HG02588 (cell line): ENCODE measurements around the gene OPALIN.

Experiments
- ATAC-seq: cut with Tn5 transposase; IDR thresholded peaks from one replicate; pipeline ENCODE4 v1.9.1; 2021; ENCODE audit warnings: mild to moderate bottlenecking, moderate library complexity; ENCODE audit not compliant: unreplicated experiment

OPALIN gene, protein sequence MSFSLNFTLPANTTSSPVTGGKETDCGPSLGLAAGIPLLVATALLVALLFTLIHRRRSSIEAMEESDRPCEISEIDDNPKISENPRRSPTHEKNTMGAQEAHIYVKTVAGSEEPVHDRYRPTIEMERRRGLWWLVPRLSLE

DNA sequence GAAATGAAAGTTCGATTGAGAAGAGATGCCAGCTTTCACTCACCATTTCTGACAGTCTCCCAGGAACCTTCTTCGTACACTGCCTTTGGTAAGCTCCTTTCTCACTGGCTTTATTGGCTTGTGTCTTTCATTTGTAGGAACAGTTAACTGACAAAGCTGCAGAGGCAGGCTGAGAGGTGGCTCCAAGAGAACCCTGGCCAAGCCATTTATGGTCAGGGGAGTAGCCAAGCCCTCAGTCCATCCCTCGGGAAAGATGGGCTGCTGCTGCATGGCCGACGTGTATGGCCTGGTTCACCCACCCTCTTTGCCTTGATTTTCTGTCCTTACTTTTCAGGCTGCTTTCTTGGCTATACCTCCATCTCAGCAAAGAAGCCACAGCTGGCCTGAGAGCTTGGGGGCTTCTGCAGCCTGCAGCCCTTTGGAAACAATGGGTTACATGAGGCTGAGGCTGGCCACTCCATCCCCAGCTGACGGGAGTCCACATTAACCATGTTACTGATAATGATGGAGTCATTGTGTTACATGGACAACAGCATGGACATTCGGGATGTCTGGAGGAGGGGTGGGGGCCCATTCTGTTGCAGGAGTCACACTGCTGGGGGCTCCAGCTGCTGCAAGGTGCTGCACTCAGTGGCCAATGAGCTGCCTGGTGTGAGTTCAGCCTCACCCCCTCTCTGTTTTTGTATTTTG, at the start of gene OPALIN:
OPALIN (minus strand) TSS at position 152 of the 690 bp plus-strand sequence; CDS start at position 46, 106 bp downstream.
- no peak for ATAC-seq

DNA sequence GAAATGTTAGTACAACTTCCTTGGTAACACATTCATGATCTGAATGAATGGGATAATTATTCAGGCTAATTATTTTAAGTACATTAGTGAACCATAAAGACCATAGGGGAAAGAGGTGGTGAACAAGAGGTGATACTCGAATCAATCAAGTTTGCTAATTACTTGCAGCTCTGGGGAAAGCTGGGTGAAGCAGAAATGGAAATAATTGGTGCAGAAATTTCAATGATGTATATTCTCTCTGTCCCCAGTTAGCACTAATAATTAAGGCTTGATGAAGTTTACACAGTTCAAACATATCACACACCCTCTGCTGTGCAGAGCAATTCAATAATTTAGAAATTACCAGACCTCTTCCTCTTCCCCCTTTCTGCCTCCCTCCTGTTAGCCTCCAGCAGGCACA, 49.4 kb upstream of the OPALIN start:
- no peak for ATAC-seq

DNA sequence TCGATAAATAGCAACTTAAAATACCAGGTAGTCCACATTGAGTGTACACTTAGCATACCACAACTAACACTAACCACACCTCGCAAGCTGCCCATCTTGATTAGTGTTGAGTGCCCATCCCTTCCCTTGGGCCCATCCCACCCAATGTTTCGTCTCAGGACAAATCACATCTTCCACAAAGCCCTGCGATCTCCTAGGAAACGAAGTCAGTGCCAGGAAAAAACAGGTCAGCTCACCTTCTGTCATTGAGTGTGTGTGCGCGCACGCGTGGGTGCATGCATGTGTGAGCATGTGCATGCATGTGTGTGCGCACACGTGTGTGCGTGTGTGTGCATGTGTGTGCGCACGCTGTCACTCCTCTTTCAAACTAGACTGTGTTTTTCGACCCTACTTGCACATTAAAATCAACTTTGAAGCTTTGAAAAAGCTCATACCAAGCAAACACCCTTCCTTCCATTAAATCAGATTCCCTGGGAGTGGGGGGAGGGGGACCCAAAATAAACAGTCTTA, 48.8 kb upstream of the OPALIN start:
- ATAC-seq: no peak

DNA sequence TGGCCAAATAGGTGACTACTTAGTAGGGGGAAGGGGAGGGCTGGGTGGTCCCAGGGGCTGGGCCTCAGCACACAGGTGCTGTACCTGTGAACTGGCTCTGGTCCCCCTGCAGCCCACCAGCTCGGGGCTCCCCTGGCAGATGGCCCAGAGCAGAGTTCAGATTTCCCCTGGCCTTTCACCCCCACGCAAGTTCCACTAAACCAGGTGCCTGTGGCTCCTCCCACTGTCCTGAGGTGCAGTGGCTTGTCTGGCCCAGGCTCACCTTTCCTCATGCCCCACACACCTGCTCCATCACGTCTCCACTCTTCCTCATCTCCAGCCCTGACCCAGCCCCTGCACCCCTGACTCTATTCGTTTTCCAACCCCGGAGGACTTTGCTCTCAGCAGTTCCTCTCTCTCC, 47.3 kb upstream of the OPALIN start:
- no peak for ATAC-seq

DNA sequence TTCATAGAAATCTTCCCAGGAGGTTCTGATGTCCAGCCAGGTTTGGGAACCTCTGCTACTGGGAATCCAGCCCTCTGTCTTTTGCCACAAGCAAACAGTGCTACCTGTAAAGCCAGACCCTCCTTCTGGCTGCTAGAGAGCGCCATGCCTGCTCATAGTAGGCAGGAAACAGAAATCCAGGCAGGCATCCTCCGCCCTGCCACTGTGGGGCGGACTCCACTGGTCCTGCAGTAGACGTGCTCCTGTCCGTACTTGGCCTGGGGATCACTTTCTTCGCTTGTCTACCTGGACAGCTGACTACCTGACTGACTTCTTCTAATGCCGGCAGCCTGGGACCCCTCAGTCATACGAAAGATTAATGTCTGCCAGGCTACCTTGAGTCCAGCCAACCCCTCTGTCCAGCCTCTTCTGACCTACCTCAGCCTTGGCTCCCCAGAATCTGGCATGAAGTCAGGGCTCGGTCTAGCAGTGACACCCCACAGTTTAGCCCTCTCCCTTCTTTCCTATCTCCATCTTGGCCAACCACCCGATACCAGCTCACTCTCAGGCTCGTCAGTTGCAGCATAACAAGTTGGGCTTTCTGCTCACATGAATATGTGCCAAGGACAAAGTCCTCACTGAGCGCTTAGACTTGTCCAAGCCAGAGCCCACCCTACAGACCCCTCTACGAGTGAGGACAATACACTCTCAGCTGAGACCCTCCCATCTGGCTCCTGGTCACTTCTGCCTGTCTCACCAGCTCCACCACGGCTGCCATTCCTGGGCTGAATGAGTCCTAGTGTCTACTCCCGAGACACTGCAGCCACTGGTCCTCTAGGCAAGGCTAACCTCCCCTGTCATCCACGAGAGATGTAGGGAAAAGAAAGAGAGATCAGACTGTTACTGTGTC, 43.9 kb upstream of the OPALIN start:
- ATAC-seq: no peak

DNA sequence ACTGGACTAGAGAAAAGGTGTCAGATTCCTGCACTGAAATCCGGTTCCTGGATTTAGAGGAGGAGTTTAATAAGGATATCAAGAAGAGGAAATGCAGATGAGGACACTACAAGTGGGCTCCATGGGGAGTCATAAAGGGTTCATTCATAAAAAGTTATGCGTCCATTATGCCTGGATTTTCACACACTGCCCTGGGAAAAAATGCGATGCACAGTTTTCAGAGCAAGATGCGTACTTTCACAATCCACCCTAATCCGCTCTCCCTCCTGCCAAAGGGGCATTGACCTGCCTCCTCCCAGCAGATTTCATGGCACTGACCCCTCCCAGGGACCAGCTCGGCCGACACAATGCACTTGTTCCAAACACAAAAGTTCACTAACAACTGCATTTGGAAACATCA, 42.2 kb upstream of the OPALIN start:
- ATAC-seq: no peak

DNA sequence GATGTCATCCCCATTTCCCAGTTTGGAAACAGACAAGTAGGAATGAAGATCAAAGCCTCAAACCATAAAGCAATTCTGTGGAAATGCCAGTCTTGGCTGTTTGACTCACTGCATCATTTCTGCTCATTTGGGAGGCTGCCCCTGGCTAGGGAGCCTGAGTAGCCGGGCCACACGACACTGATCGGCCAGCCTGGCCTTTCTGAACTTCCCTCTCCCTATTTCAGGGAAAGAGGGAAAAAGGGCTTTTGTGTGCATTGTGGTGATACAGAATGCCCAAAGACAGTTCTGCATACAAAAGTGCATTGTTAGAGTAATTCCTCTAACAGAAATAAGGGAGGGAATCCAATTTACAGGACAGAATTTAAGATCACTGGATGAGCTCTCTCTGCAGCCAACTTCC, 41.7 kb upstream of the OPALIN start:
- no peak for ATAC-seq

DNA sequence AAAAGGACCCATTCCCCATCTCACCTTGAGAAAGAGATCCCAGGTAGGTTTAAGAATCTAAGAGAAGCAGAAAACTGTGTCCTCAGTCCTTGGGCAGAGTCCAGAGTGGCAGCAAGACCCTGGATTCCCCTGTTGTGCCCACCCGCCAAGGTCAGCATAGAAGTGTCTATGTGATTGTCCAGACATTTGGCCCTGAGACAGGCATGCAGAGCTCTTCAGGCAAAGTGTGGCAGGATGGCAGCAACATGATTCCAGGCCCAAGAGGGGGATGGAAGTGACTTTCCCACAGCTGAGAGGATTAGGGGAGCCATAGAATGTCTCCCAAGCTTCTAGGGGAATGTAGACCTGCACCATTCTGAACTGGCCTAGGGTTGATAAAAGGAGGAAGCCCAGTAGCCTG, 39.1 kb upstream of the OPALIN start:
- ATAC-seq: no peak

DNA sequence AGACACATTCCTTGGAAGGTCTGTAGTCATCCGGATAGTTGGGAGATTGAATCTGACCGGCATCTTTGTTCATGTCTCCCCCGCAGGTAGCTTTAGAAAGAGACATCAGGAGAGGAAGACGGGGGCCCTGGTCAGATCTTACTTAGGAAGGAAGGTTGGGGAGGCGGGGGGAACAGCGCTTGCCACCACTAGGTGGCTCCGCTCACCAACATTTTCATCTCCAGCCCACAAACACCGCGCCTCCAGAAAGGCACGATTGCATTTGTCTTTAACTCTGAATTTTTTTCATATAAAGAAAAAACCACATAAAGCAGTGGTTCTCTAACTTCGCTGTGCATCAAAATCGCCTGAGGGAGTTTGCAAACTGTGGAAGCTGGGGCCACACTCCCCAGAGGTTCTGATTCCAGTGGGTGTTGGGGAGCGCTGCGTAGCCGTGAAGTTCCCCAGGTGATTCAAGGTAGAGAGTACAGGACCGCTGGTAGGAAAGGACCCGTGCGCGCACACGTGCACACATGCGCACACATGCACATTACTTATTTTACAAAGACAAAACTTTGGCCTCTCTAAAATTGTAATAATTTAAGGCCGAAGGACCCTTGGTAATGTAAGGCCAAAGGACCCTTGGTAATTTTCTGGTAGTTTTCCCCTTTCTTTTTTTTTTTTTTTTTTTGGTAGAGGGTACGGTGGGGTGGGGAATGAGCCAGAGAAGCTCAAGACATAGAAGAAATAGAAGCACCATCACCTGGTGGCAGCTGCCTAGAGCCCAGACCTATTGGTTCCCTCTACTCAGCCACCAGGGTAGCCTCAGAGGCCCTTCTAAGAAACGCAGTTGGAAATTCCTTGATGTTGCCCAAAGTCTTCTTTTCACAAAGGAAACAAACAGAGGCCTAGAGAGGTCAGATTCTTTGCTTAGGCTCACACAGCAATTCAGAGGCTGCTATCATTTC, 37.4 kb upstream of the OPALIN start:
- ATAC-seq: no peak

DNA sequence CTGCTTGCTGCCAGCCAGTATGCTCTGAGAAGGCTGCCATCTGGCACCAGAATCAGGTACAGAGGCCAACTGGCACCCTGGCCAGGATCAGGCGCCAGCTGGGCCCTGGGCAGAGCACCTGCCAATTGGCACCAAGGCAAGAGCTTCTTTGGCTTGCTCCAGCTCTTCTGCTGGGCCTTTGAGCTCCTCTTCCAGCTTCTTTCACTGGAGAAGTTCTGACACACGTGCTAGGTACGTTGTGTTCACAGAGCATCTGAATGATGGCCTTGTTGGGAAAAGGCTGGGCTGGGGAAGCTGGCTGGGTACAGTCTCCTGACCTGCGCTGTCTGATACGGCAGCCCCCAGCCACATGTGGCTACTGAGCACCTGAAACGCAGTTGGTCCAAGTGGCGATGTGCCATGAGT, 31.7 kb upstream of the OPALIN start:
- ATAC-seq: no peak

DNA sequence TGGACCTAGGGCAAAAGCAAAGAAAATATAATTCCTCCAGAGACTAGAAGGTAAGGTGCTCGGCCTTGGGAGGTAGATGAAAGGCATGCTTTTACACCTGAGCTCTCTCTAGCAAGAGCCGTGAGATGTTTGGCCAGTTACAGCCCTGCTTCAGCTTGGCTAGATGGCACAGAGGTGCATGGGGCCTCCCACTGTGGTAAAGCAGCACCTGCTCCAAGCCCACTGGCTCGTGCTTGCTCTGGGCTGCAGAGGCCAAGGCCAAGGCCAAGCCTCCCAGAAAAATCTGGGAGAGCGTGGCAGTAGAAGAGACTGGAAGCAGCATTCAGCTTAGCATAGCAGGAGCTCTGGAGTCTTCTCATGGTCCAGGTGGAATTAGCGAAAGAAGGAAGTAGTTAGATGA, 31.0 kb upstream of the OPALIN start:
- no peak for ATAC-seq

DNA sequence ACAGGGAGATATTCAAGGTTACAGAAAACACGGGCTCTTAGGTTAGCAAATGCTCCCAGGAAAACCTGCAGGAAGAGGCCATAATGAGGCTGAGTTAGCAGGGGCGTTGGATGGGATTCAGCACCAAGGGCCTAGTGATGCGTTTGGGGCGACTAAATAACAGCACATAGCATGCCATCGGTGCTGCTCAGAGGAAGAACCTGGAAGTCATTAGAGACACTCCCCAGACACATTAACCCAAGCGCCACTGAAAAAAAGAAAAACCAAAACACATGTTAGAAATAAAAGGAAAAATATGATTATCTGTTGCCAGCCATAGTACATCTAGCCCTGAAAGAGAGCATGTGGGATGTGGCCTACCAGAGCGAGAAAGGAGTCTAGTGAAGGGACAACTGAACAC, 28.8 kb upstream of the OPALIN start:
- no peak for ATAC-seq

DNA sequence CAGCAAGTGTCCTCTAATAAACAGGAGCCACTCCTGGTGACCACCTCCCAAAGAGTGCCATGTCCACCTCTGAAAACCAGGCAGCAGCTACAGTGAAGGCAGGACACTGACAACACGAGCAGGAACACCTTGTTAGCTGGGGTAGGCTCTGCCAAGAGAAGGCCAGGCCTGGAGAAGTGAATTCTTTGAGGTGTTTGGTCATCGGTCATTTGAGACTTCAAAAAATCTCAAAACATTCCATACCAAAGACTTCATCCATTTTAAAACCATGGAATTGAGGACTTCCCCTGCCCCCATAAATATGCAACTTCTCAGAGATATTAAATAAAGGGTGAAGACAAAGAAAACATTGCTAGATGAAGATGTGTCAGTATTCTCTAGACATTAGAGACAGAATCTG, 28.4 kb upstream of the OPALIN start:
- ATAC-seq: no peak

DNA sequence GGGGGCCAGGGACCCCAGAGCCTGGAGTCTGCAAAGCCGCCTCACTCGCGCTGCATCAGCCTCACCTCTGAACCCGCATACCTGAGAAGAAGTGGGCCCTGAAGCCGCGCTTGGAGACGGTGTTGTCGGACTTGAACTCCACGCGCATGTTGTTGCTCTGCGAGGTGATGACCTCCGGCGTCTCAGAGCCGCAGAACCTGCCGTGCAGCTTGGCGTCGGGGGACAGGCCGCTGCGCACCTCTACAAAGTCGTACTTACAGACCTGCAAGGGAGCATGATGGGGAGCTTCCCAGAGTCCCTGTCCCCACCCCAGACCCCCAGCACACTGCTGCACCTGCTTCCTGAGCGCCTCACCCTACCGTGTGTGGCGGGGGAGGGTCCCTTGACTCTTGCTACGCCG, 25.7 kb upstream of the OPALIN start:
- no peak for ATAC-seq

DNA sequence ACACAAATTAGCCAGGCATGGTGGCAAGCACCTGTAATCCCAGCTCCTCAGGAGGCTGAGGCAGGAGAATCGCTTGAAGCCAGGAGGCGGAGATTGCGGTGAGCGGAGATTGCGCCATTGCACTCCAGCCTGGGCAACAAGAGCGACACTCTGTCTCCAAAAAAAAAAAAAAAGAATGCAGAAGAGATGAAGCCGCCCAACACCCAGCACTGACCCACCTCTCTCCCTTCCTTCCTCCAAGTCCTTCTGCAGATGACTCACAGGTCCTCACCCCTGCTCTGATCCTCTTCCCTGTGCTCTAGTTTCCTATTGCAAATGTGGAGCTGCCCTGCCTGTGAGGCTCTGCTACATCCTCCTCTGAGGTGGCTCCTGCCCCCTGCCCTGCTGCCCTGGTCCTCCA, 22.0 kb upstream of the OPALIN start:
- ATAC-seq: no peak

DNA sequence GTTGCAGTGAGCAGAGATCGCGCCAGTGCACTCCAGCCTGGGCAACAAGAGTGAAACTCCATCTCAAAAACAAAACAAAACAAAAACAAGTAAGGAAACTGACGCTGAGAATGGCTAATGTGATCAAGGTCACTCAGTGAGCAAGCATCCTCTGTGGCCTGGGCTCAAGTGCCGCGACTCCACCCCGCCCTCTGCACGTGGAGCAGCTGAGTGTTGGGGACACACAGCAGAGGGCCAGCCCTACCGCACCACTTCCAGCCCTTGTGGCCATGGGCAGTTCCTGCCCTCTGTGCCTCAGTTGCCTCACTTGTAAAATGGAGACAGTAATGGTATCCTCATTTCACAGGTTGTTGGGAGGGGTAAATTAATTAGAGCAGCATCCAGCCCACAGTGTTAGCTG, 21.0 kb upstream of the OPALIN start:
- no peak for ATAC-seq

DNA sequence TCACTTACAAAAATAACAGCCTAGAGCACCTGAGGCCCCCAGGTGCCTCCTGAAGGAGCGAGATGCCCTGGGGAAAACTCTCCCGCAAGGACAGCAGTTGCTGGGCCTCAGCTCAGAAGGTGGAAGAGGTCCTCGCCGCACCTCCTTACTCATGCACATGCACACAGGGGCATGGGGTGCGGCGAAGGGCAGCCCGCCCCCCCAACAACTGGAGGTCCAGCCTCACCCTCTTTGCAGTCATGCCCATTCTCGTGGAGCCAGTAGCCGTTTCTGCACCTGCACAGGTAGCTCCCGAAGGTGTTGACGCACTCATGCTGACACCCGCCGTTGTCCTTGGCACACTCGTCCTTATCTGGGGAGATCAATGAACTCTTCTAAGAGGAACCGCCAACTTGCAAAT, 19.9 kb upstream of the OPALIN start:
- no peak for ATAC-seq

DNA sequence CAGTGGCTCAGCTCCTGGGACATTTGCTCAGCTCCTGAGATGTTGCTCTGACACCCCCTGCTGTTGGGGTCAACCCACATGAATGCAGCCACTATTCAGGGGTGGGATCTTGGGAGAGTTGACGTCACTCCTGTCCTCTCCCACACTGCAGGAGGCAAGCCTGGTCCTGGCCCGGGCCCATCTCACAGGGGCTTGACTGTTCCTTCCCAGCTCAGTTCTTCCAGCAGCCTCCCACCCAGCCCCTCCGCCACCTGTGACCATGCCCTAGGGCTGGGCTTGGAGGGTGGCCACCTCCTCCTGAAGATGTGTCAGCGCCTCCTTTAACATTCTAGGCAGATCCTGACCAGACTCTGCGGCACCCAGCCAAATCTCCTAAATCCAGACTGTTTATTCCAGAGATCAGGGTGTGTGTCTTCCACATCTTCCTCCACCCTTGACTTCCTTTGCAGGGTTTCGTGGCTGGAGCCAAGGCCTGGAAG, 19.1 kb upstream of the OPALIN start:
- no peak for ATAC-seq

DNA sequence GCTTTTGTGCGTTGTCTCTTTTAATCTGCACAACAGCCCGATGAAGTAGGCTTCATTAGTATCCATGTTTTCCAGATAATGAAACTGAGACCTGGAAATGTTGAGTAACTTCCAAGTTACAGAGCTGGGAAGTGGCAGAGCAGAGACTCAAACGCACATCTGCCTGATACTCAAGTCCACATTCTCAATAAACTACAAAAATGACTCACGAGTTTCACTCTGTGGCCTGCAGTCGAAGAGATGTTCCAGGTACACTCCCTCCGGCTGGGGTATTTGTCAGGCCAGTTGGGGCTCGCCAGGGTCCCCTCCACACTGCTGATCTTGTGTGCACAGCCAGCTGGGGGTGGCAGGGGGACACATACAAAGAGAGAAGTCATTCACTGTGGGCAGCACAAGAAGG, 17.7 kb upstream of the OPALIN start:
- no peak for ATAC-seq

DNA sequence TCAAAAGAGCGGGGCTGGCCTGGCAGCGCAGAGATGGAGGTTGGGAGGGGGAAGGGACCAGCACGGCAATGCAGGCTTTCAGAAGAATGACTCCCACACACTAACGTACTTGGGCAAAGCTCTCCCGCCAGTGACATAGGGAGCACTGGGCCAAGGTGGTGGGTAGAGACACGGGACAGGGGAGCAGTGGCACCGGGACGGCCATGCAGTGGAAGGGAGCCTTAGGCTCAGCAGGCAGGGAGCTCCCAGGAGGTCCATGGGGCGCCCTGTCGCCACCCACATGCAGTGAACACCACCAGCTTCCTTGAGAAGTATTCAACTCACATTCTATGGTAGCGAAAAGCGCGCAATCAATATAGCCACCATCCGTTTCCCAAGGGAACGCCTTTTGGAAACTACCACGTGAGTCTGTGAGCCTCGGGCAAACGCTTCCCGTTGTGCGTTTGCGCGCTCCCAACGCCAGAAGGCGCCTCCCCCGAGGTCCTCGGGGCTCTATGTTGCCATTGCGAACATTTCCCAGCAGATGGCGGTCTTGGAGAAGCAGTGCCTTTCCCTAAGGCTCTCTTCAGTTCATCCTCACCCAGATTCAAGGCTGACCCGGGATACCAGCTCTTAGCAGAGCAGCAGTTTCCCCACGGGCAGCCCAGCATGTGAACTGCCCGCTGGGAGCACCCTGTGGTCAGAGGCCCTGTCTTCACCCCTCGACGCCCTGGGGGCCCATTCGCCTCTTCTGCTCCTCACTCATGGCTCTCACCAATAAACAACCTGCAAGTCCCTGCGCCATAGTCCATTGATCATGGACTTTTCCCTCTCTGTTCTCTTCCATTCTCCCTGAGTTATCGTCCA, 16.4 kb upstream of the OPALIN start:
- ATAC-seq: peak; percentile 76
